Measurements from ENCODE around the gene CDC34. TPM values are rescaled to one million over a fixed set of nuclear protein-coding genes. Genes with fewer than 3 reads are reported as not detected.
A peak's percentile ranks its signal among the peaks of the same experiment; 100 is the strongest.

CDC34 gene
- total and polyA plus RNA-seq, 2 of the 8 experiments (the other 6 are each of a cell fraction or from before 2014, with no cell fraction given) = 95.9 to 129 TPM

GRCh38 chr19:518598-519231 lies 12.8 kb upstream of the CDC34 start:
- FAIRE-seq (no peak), DNase-seq (ENCODE audit: low read depth in 1 of 2, low spot score in 2 of 2) (peak in 1 of 2 experiments; percentile 75)
- Histone ChIP-seq H3K56ac (replicated peaks; ENCODE audit: insufficient read length, low read depth, low read length) (no peak overlapping the region), H3K18ac (ENCODE audit: extremely low read depth, low read length) (peak overlapping the region; percentile 48; the same call in 1 of the 2 replicates), H3K23me2 (ENCODE audit: low read depth, low read length) (no peaks in the 10 kb centered on the region), H4K5ac (ENCODE audit: insufficient read length, low read depth, low read length) (no peak overlapping the region), H3K14ac (ENCODE audit: insufficient read length) (no peak overlapping the region), H4K8ac (ENCODE audit: extremely low read depth, insufficient read depth, low read length) (peak overlapping the region; percentile 57), H3K4ac (replicated peaks; ENCODE audit: insufficient read length, low read depth, low read length) (no peak overlapping the region), H3K4me2 (ENCODE audit: insufficient read depth in 1 of 2, low read depth in 2 of 2, low read length in 2 of 2) (0 out of 4 replicates have a peak overlapping the region, but pooled peaks of 1 of the 2 experiments have one; percentile 28), H2BK12ac (ENCODE audit: low read depth, low read length) (no peak overlapping the region), H2BK15ac (ENCODE audit: low read length) (no peak overlapping the region), H2BK5ac (ENCODE audit: low read depth, low read length) (no peak overlapping the region), H3K23ac (ENCODE audit: insufficient read length) (no peak overlapping the region), H4K20me1 (replicated peaks in 1 of 2; ENCODE audit: control insufficient read depth in 1 of 2, insufficient read depth in 2 of 2, low read length in 2 of 2) (peaks cover 0 to 5% of the 10 kb centered on the region in 2 experiments), H2BK120ac (replicated peaks; ENCODE audit: low read depth, low read length) (no peak overlapping the region), H2BK20ac (ENCODE audit: low read length) (no peak overlapping the region), H3K36me3 (ENCODE audit: control insufficient read depth in 2 of 4, insufficient read depth in 4 of 4, low read length in 3 of 4) (peaks cover 3 to 7% (median 5%) of the 10 kb centered on the region in 4 experiments; a peak in 4 of 8 replicates), H3K4me3 (ENCODE audit: extremely low read depth in 1 of 4, insufficient read depth in 2 of 4, low read depth in 3 of 4, low read length in 4 of 4) (peak overlapping the region in 1 of 4 experiments; percentile 34; a peak in 1 of 8 replicates), H3K79me2 (ENCODE audit: control insufficient read depth in 1 of 2, insufficient read depth in 2 of 2, low read length in 2 of 2) (no peaks in the 10 kb centered on the region), H3K4me1 (replicated peaks in 1 of 4; ENCODE audit: control insufficient read depth in 3 of 4, insufficient read depth in 4 of 4, low read length in 3 of 4) (no peaks in the 10 kb centered on the region), H4K91ac (replicated peaks; ENCODE audit: insufficient read length, low read length) (no peak overlapping the region), H2AK5ac (ENCODE audit: low read depth, low read length) (no peak overlapping the region), H3K27me3 (replicated peaks in 1 of 4; ENCODE audit: control insufficient read depth in 3 of 4, extremely low read depth in 1 of 4, insufficient read depth in 3 of 4, low read length in 3 of 4) (0 out of 7 replicates have a peak, but pooled peaks cover 0 to 5% (median 0%) of the 10 kb centered on the region in 4 experiments), H3K79me1 (ENCODE audit: low read depth, low read length) (peaks cover 4% of the 10 kb centered on the region; the same call in 1 of the 2 replicates), H3K9me3 (ENCODE audit: insufficient read depth in 2 of 2, low read depth in 1 of 2, low read length in 1 of 2) (peaks cover 10 to 21% of the 10 kb centered on the region in 2 experiments; a peak in 2 of 4 replicates), H2AFZ (ENCODE audit: low read length) (no peak overlapping the region), H3K9ac (replicated peaks in 1 of 4; ENCODE audit: extremely low read depth in 1 of 4, low read depth in 3 of 4, low read length in 3 of 4) (no peak overlapping the region), H3K27ac (ENCODE audit: low read depth, low read length) (no peak overlapping the region)
- 37% methylated on average over 28 of the region's 58 CpGs; no CpG with 5 or more reads in 1 of the 2 experiments for WGBS, 2 experiments (ENCODE audit: extremely low coverage in 1 of 2, insufficient coverage in 1 of 2, insufficient read length in 1 of 2, insufficient replicate concordance in 2 of 2, low coverage in 1 of 2, low lambda C conversion rate in 2 of 2, missing lambda C conversion rate in 1 of 2)
- CTCF ChIA-PET (ENCODE audit: partially characterized antibody) = interaction anchor here (0.9 to 1.6 kb wide), 4 partner anchors 9 to 56 kb away, joined by 3 to 8 read pairs (median 4); partner anchors contain the start of gene CDC34
- TF ChIP-seq NRF1 (IDR thresholded peaks at IDR 0.05; ENCODE audit: low read depth, low read length) (no peak), MAX (IDR thresholded peaks at IDR 0.05) (peak; percentile 90), CTCF (IDR thresholded peaks at IDR 0.05; ENCODE audit: control extremely low read depth in 1 of 3, insufficient read depth in 1 of 3, low read depth in 1 of 3, low read length in 3 of 3) (peak; percentile 12 to 47 (median 30); a peak in 3 of 4 replicates), RAD21 (IDR thresholded peaks at IDR 0.05 in 1 of 2, conservative IDR thresholded peaks at IDR 0.05 in 1 of 2; ENCODE audit: low read depth in 2 of 2, low read length in 2 of 2) (peak in 1 of 2 experiments; percentile 7; a peak in 1 of 4 replicates), CREB1 (IDR thresholded peaks at IDR 0.05) (0 out of 2 replicates have a peak, but pooled peaks have one; percentile 12), E2F6 (IDR thresholded peaks at IDR 0.05) (peak; percentile 68)
- POLR2A ChIA-PET (ENCODE audit: partially characterized antibody) = interaction anchor here (0.6 to 5.7 kb wide), 10 partner anchors 9 to 174 kb away, joined by 3 to 36 read pairs (median 3); partner anchors contain the start of genes CDC34 and MIER2

All from H1 (cell line).